Keratinocyte (primary cell): ENCODE measurements around the gene CYP26A1. TPM values are rescaled to one million over a fixed set of nuclear protein-coding genes. Genes with fewer than 3 reads are reported as not detected.

Experiments
- DNase-seq: peaks from one replicate; pipeline ENCODE4 v3.0.0-alpha.2; 2011; ENCODE audit warnings: low read depth, missing footprints, low spot score
- FAIRE-seq: peaks from 2 replicates; lab custom pipeline; 2011; peaks lifted over from hg19 to GRCh38; lab: Jason Lieb, UNC
- H2AFZ ChIP-seq: 2 replicates; pipeline ENCODE4 v1.6.0; 2012; ENCODE audit warnings: low read length, control low read depth, inconsistent platforms; ENCODE audit not compliant: control insufficient read depth
- H3K27ac ChIP-seq: 2 replicates; pipeline ENCODE4 v1.5.1; 2011; ENCODE audit warnings: low read length; ENCODE audit not compliant: control insufficient read depth, insufficient read depth
- H3K27me3 ChIP-seq: 3 replicates; pipeline ENCODE4 v1.6.0; 2011; ENCODE audit warnings: low read length; ENCODE audit not compliant: control insufficient read depth, insufficient read depth; ENCODE audit errors: extremely low read depth
- H3K36me3 ChIP-seq, 2 experiments: 2 replicates in 1 of 2; 3 replicates in 1 of 2; pipeline ENCODE4 v1.5.1; 2011; ENCODE audit warnings: low read length in 2 of 2, mild to moderate bottlenecking in 1 of 2; ENCODE audit not compliant: control insufficient read depth in 2 of 2, insufficient read depth in 2 of 2; ENCODE audit errors: extremely low read depth in 1 of 2
- H3K4me1 ChIP-seq: 3 replicates; pipeline ENCODE4 v1.5.1; 2011; ENCODE audit warnings: low read length; ENCODE audit not compliant: control insufficient read depth, insufficient read depth; ENCODE audit errors: extremely low read depth
- H3K4me2 ChIP-seq: 3 replicates; pipeline ENCODE4 v1.6.0; 2011; ENCODE audit warnings: low read depth, low read length; ENCODE audit not compliant: control insufficient read depth, insufficient read depth; ENCODE audit errors: extremely low read depth
- H3K4me3 ChIP-seq, 3 experiments: fragments of 200-600 bp in 1 of 3; sonication (generic) in 1 of 3; 2 replicates in 2 of 3; 3 replicates in 1 of 3; pipeline ENCODE4 v1.5.1; 2011 to 2016; ENCODE audit warnings: low read length in 3 of 3, mild to moderate bottlenecking in 3 of 3, control low read depth in 2 of 3, inconsistent platforms in 1 of 3, low read depth in 1 of 3, mixed read lengths in 1 of 3, mixed run types in 1 of 3, moderate library complexity in 1 of 3; ENCODE audit not compliant: control insufficient read depth in 2 of 3, insufficient read depth in 2 of 3; ENCODE audit errors: extremely low read depth in 1 of 3
- H3K79me2 ChIP-seq: 2 replicates; pipeline ENCODE4 v1.6.0; 2012; ENCODE audit warnings: low read length; ENCODE audit not compliant: control insufficient read depth, insufficient read depth
- H3K9ac ChIP-seq: 3 replicates; pipeline ENCODE4 v1.6.0; 2011; ENCODE audit warnings: low read length; ENCODE audit not compliant: control insufficient read depth, insufficient read depth; ENCODE audit errors: extremely low read depth
- H3K9me1 ChIP-seq: 3 replicates; pipeline ENCODE4 v1.6.0; 2011; ENCODE audit warnings: low read length; ENCODE audit not compliant: control insufficient read depth, insufficient read depth; ENCODE audit errors: extremely low read depth
- H3K9me3 ChIP-seq: 2 replicates; pipeline ENCODE4 v1.5.1; 2012; ENCODE audit warnings: low read depth, low read length; ENCODE audit not compliant: control insufficient read depth
- H4K20me1 ChIP-seq: 3 replicates; pipeline ENCODE4 v1.6.0; 2011; ENCODE audit warnings: low read length; ENCODE audit not compliant: control insufficient read depth, insufficient read depth; ENCODE audit errors: extremely low read depth
- CTCF ChIP-seq, 3 experiments: IDR thresholded peaks in 1 of 3; conservative IDR thresholded peaks in 1 of 3; optimal IDR thresholded peaks in 1 of 3; 2 replicates in 2 of 3; 3 replicates in 1 of 3; pipeline versions ENCODE3 to v1.5.1; 2011; ENCODE audit warnings: low read length in 3 of 3, mild to moderate bottlenecking in 3 of 3, moderate library complexity in 2 of 3, control low read depth in 1 of 3, inconsistent platforms in 1 of 3; ENCODE audit not compliant: insufficient read depth in 2 of 3; ENCODE audit errors: extremely low read depth in 1 of 3
- EZH2 ChIP-seq: IDR thresholded peaks from one replicate; pipeline ENCODE4 v1.6.1; 2012; ENCODE audit warnings: inconsistent platforms, mild to moderate bottlenecking, low read length, moderate library complexity
- dilution Hi-C: fragments of 300-500 bp; cut with MboI; formaldehyde crosslinking; loops from one replicate; pipeline ENCODE4 v1.7.0; 2020; ENCODE audit warnings: low sequenced_read_pairs; ENCODE audit not compliant: extremely low pct_ligation_motif_present
- polyA plus RNA-seq, 5 experiments: library from polyadenylated mRNA; depleted of rRNA in 3 of 5; stranded (reverse) in 3 of 5; stranded (forward) in 1 of 5; unstranded in 1 of 5; fragments of >200 nt; gene quantifications; 1 replicate in 1 of 5; 2 replicates in 3 of 5; 3 replicates in 1 of 5; pipeline versions ENCODE4 v1.2.1 to v1.2.3, GENCODE V29; 2011 to 2012; ENCODE audit warnings: missing spikeins in 2 of 5, low read depth in 1 of 5, low replicate concordance in 1 of 5

Gene CYP26A1
- polyA plus RNA-seq, 1 donor (not counting 4 experiments of a cell fraction or from before 2014, with no cell fraction given) = not detected

GRCh38 chr10:93072713-93073538, 767 bp upstream of the CYP26A1 start:
- no peaks in the 10 kb centered on the region for H3K36me3 ChIP-seq
- dilution Hi-C loops = no loop called here
- H3K9ac ChIP-seq = no peak overlapping the region
- no peaks in the 10 kb centered on the region for H4K20me1 ChIP-seq
- no peak for TF ChIP-seq CTCF (optimal IDR thresholded peaks at IDR 0.05 in 1 of 3, IDR thresholded peaks at IDR 0.05 in 1 of 3, conservative IDR thresholded peaks at IDR 0.05 in 1 of 3; ENCODE audit: extremely low read depth in 1 of 3, insufficient read depth in 2 of 3, low read length in 3 of 3)
- peak; percentile 96 for TF ChIP-seq EZH2
- no peak overlapping the region for H3K27ac ChIP-seq
- H3K27me3 ChIP-seq = peaks cover 88% of the 10 kb centered on the region
- H3K4me1 ChIP-seq = no peaks in the 10 kb centered on the region
- H3K9me1 ChIP-seq = no peaks in the 10 kb centered on the region
- H3K79me2 ChIP-seq = no peaks in the 10 kb centered on the region
- H3K9me3 ChIP-seq = no peaks in the 10 kb centered on the region
- DNase-seq = no peak
- FAIRE-seq = no peak
- H2AFZ ChIP-seq = no peak overlapping the region
- H3K4me2 ChIP-seq = no peak overlapping the region
- H3K4me3 ChIP-seq = no peak overlapping the region

- no peak overlapping the region for H2AFZ ChIP-seq
- no peaks in the 10 kb centered on the region for H3K79me2 ChIP-seq
- H4K20me1 ChIP-seq = no peaks in the 10 kb centered on the region
- H3K9me1 ChIP-seq = no peaks in the 10 kb centered on the region
- peak in 1 of 3 experiments; percentile 25 for TF ChIP-seq CTCF (optimal IDR thresholded peaks at IDR 0.05 in 1 of 3, IDR thresholded peaks at IDR 0.05 in 1 of 3, conservative IDR thresholded peaks at IDR 0.05 in 1 of 3; ENCODE audit: extremely low read depth in 1 of 3, insufficient read depth in 2 of 3, low read length in 3 of 3)
- no peak for TF ChIP-seq EZH2
- FAIRE-seq = no peak
- dilution Hi-C loops = no loop called here
- H3K9ac ChIP-seq = no peak overlapping the region
- DNase-seq = no peak
- H3K27me3 ChIP-seq = peaks cover 79% of the 10 kb centered on the region
- no peaks in the 10 kb centered on the region for H3K9me3 ChIP-seq
- no peak overlapping the region for H3K4me2 ChIP-seq
- H3K4me1 ChIP-seq = no peaks in the 10 kb centered on the region
- no peaks in the 10 kb centered on the region for H3K36me3 ChIP-seq
- no peak overlapping the region for H3K4me3 ChIP-seq
- H3K27ac ChIP-seq = no peak overlapping the region
These were observed 479 bp downstream of the CYP26A1 start for GRCh38 chr10:93074147-93074596.
